Neural progenitor cell (in vitro differentiated cells): ENCODE measurements around the gene ZFAND3.

Experiments
- CTCF ChIP-seq: fragments of 200-600 bp; sonication (generic); IDR thresholded peaks from 2 replicates; pipeline ENCODE4 v1.5.1; 2017; ENCODE audit warnings: antibody characterized with exemption, mild to moderate bottlenecking
- EZH2 ChIP-seq: fragments of 200-600 bp; sonication (generic); IDR thresholded peaks from 2 replicates; pipeline ENCODE4 v1.6.1; 2017; ENCODE audit warnings: antibody characterized with exemption, mild to moderate bottlenecking, moderate library complexity
- EZH2phosphoT487 ChIP-seq: fragments of 200-600 bp; sonication (generic); IDR thresholded peaks from 2 replicates; pipeline ENCODE4 v1.6.1; 2017; ENCODE audit warnings: antibody characterized with exemption

GRCh38 chr6:37781788-37782187 lies 37.7 kb upstream of the ZFAND3 start:
- no peak for TF ChIP-seq CTCF
- TF ChIP-seq EZH2phosphoT487 = no peak
- TF ChIP-seq EZH2 = no peak
